Keratinocyte (primary cell): Measurements from ENCODE around the gene SEC61A2. TPM values are rescaled to one million over a fixed set of nuclear protein-coding genes. Genes with fewer than 3 reads are reported as not detected.

ENCODE experiments used
- DNase-seq: peaks from one replicate; pipeline ENCODE4 v3.0.0-alpha.2; 2011; ENCODE audit warnings: low read depth, missing footprints, low spot score
- FAIRE-seq: peaks from 2 replicates; lab custom pipeline; 2011; peaks lifted over from hg19 to GRCh38; lab: Jason Lieb, UNC
- H2AFZ ChIP-seq: 2 replicates; pipeline ENCODE4 v1.6.0; 2012; ENCODE audit warnings: low read length, control low read depth, inconsistent platforms; ENCODE audit not compliant: control insufficient read depth
- H3K27ac ChIP-seq: 2 replicates; pipeline ENCODE4 v1.5.1; 2011; ENCODE audit warnings: low read length; ENCODE audit not compliant: control insufficient read depth, insufficient read depth
- H3K27me3 ChIP-seq: 3 replicates; pipeline ENCODE4 v1.6.0; 2011; ENCODE audit warnings: low read length; ENCODE audit not compliant: control insufficient read depth, insufficient read depth; ENCODE audit errors: extremely low read depth
- H3K36me3 ChIP-seq, 2 experiments: 2 replicates in 1 of 2; 3 replicates in 1 of 2; pipeline ENCODE4 v1.5.1; 2011; ENCODE audit warnings: low read length in 2 of 2, mild to moderate bottlenecking in 1 of 2; ENCODE audit not compliant: control insufficient read depth in 2 of 2, insufficient read depth in 2 of 2; ENCODE audit errors: extremely low read depth in 1 of 2
- H3K4me1 ChIP-seq: 3 replicates; pipeline ENCODE4 v1.5.1; 2011; ENCODE audit warnings: low read length; ENCODE audit not compliant: control insufficient read depth, insufficient read depth; ENCODE audit errors: extremely low read depth
- H3K4me2 ChIP-seq: 3 replicates; pipeline ENCODE4 v1.6.0; 2011; ENCODE audit warnings: low read depth, low read length; ENCODE audit not compliant: control insufficient read depth, insufficient read depth; ENCODE audit errors: extremely low read depth
- H3K4me3 ChIP-seq, 3 experiments: fragments of 200-600 bp in 1 of 3; sonication (generic) in 1 of 3; 2 replicates in 2 of 3; 3 replicates in 1 of 3; pipeline ENCODE4 v1.5.1; 2011 to 2016; ENCODE audit warnings: low read length in 3 of 3, mild to moderate bottlenecking in 3 of 3, control low read depth in 2 of 3, inconsistent platforms in 1 of 3, low read depth in 1 of 3, mixed read lengths in 1 of 3, mixed run types in 1 of 3, moderate library complexity in 1 of 3; ENCODE audit not compliant: control insufficient read depth in 2 of 3, insufficient read depth in 2 of 3; ENCODE audit errors: extremely low read depth in 1 of 3
- H3K79me2 ChIP-seq: 2 replicates; pipeline ENCODE4 v1.6.0; 2012; ENCODE audit warnings: low read length; ENCODE audit not compliant: control insufficient read depth, insufficient read depth
- H3K9ac ChIP-seq: 3 replicates; pipeline ENCODE4 v1.6.0; 2011; ENCODE audit warnings: low read length; ENCODE audit not compliant: control insufficient read depth, insufficient read depth; ENCODE audit errors: extremely low read depth
- H3K9me1 ChIP-seq: 3 replicates; pipeline ENCODE4 v1.6.0; 2011; ENCODE audit warnings: low read length; ENCODE audit not compliant: control insufficient read depth, insufficient read depth; ENCODE audit errors: extremely low read depth
- H3K9me3 ChIP-seq: 2 replicates; pipeline ENCODE4 v1.5.1; 2012; ENCODE audit warnings: low read depth, low read length; ENCODE audit not compliant: control insufficient read depth
- H4K20me1 ChIP-seq: 3 replicates; pipeline ENCODE4 v1.6.0; 2011; ENCODE audit warnings: low read length; ENCODE audit not compliant: control insufficient read depth, insufficient read depth; ENCODE audit errors: extremely low read depth
- CTCF ChIP-seq, 3 experiments: IDR thresholded peaks in 1 of 3; conservative IDR thresholded peaks in 1 of 3; optimal IDR thresholded peaks in 1 of 3; 2 replicates in 2 of 3; 3 replicates in 1 of 3; pipeline versions ENCODE3 to v1.5.1; 2011; ENCODE audit warnings: low read length in 3 of 3, mild to moderate bottlenecking in 3 of 3, moderate library complexity in 2 of 3, control low read depth in 1 of 3, inconsistent platforms in 1 of 3; ENCODE audit not compliant: insufficient read depth in 2 of 3; ENCODE audit errors: extremely low read depth in 1 of 3
- EZH2 ChIP-seq: IDR thresholded peaks from one replicate; pipeline ENCODE4 v1.6.1; 2012; ENCODE audit warnings: inconsistent platforms, mild to moderate bottlenecking, low read length, moderate library complexity
- dilution Hi-C: fragments of 300-500 bp; cut with MboI; formaldehyde crosslinking; loops from one replicate; pipeline ENCODE4 v1.7.0; 2020; ENCODE audit warnings: low sequenced_read_pairs; ENCODE audit not compliant: extremely low pct_ligation_motif_present
- polyA plus RNA-seq, 5 experiments: library from polyadenylated mRNA; depleted of rRNA in 3 of 5; stranded (reverse) in 3 of 5; stranded (forward) in 1 of 5; unstranded in 1 of 5; fragments of >200 nt; gene quantifications; 1 replicate in 1 of 5; 2 replicates in 3 of 5; 3 replicates in 1 of 5; pipeline versions ENCODE4 v1.2.1 to v1.2.3, GENCODE V29; 2011 to 2012; ENCODE audit warnings: missing spikeins in 2 of 5, low read depth in 1 of 5, low replicate concordance in 1 of 5

The SEC61A2 gene
- polyA plus RNA-seq, 1 donor (not counting 4 experiments of a cell fraction or from before 2014, with no cell fraction given): 13.7 TPM

DNA sequence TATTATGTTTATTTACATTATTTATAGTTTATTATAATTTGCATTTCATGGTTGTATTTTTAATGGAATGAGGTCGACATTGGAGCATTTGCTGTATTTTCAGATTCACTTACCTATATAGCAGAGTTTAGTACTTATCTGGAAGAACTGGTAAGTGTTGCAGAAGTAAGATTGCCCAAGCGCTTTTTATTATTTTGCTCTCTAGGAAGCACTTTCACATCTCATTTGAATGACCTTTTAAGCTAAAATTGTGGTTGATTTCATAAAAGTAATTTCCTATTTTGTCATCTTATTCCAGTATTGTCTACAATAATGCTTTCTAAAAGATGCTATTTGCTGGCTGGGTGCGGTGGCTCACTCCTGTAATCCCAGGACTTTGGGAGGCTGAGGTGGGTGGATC is 28.6 kb downstream of the SEC61A2 start:
- peaks cover 0 to 15% of the 10 kb centered on the region in 2 experiments for H3K36me3 ChIP-seq

GRCh38 chr10:12160664-12161063 is 31.2 kb downstream of the SEC61A2 start:
- Histone ChIP-seq H2AFZ (no peak overlapping the region), H3K36me3 (peaks cover 6 to 10% of the 10 kb centered on the region in 2 experiments), H3K27me3 (no peaks in the 10 kb centered on the region), H3K9me1 (no peaks in the 10 kb centered on the region), H3K9ac (no peak overlapping the region), H3K27ac (no peak overlapping the region), H3K79me2 (no peaks in the 10 kb centered on the region), H3K4me1 (no peaks in the 10 kb centered on the region), H3K4me3 (no peak overlapping the region), H3K9me3 (no peaks in the 10 kb centered on the region), H3K4me2 (no peak overlapping the region), H4K20me1 (peaks cover 2% of the 10 kb centered on the region)
- dilution Hi-C loops: no loop called here
- TF ChIP-seq EZH2: no peak
- no peak for TF ChIP-seq CTCF (optimal IDR thresholded peaks at IDR 0.05 in 1 of 3, IDR thresholded peaks at IDR 0.05 in 1 of 3, conservative IDR thresholded peaks at IDR 0.05 in 1 of 3; ENCODE audit: extremely low read depth in 1 of 3, insufficient read depth in 2 of 3, low read length in 3 of 3)
- FAIRE-seq: no peak
- no peak for DNase-seq

More for the DNA sequence above, 28.6 kb downstream of the SEC61A2 start:
- Histone ChIP-seq H3K4me2 (no peak overlapping the region), H3K79me2 (no peaks in the 10 kb centered on the region), H3K9me1 (no peaks in the 10 kb centered on the region), H3K27ac (no peak overlapping the region), H3K4me3 (no peak overlapping the region), H2AFZ (no peak overlapping the region), H4K20me1 (no peaks in the 10 kb centered on the region), H3K4me1 (no peaks in the 10 kb centered on the region), H3K27me3 (no peaks in the 10 kb centered on the region), H3K9me3 (no peaks in the 10 kb centered on the region), H3K9ac (no peak overlapping the region)
- dilution Hi-C loops: no loop called here
- no peak for FAIRE-seq
- no peak for DNase-seq
- no peak for TF ChIP-seq EZH2
- no peak for TF ChIP-seq CTCF (optimal IDR thresholded peaks at IDR 0.05 in 1 of 3, IDR thresholded peaks at IDR 0.05 in 1 of 3, conservative IDR thresholded peaks at IDR 0.05 in 1 of 3; ENCODE audit: extremely low read depth in 1 of 3, insufficient read depth in 2 of 3, low read length in 3 of 3)
